Liver (tissue), 9 donors: ENCODE measurements around the gene EIF5B. TPM values are rescaled to one million over a fixed set of nuclear protein-coding genes. Genes with fewer than 3 reads are reported as not detected.

ENCODE experiments used
- DNase-seq: peaks from one replicate; pipeline ENCODE4 v3.0.0-alpha.2; 2017; ENCODE audit warnings: low spot score
- H3K27ac ChIP-seq, 2 donors: one replicate each; pipeline ENCODE4 v1.7.0; 2013; ENCODE audit warnings: inconsistent platforms in 2 of 2, low read length in 2 of 2, control low read depth in 1 of 2, low read depth in 1 of 2, mild to moderate bottlenecking in 1 of 2
- H3K27me3 ChIP-seq, 4 donors: one replicate each; pipeline versions ENCODE4 v1.6.1 to v1.7.0; 2013; ENCODE audit warnings: low read length in 3 of 4, inconsistent platforms in 1 of 4, mild to moderate bottlenecking in 1 of 4, moderate library complexity in 1 of 4; ENCODE audit not compliant: control insufficient read depth in 4 of 4, insufficient read depth in 4 of 4
- H3K36me3 ChIP-seq, 4 donors: one replicate each; pipeline versions ENCODE4 v1.6.1 to v1.7.0; 2013; ENCODE audit warnings: low read length in 3 of 4, mild to moderate bottlenecking in 3 of 4, low read depth in 1 of 4, moderate library complexity in 1 of 4; ENCODE audit not compliant: control insufficient read depth in 4 of 4, insufficient read depth in 3 of 4
- H3K4me1 ChIP-seq, 4 donors: one replicate each; pipeline versions ENCODE4 v1.6.1 to v1.7.0; 2013; ENCODE audit warnings: low read length in 3 of 4, mild to moderate bottlenecking in 3 of 4, moderate library complexity in 1 of 4; ENCODE audit not compliant: control insufficient read depth in 4 of 4, insufficient read depth in 4 of 4
- H3K4me3 ChIP-seq, 3 donors: one replicate each; pipeline versions ENCODE4 v1.6.1 to v1.7.0; 2013; ENCODE audit warnings: low read length in 3 of 3, control low read depth in 1 of 3, low read depth in 1 of 3, mild to moderate bottlenecking in 1 of 3
- H3K9ac ChIP-seq, 2 donors: one replicate each; pipeline ENCODE4 v1.7.0; 2013; ENCODE audit warnings: low read length in 2 of 2, mild to moderate bottlenecking in 2 of 2, moderate library complexity in 2 of 2, control low read depth in 1 of 2, low read depth in 1 of 2
- H3K9me3 ChIP-seq, 4 donors: one replicate each; pipeline versions ENCODE4 v1.6.1 to v1.7.0; 2013; ENCODE audit warnings: low read length in 3 of 4; ENCODE audit not compliant: control insufficient read depth in 4 of 4
- ATF3 ChIP-seq: IDR thresholded peaks from 2 replicates; pipeline ENCODE4 v1.6.1; 2016; ENCODE audit warnings: antibody characterized with exemption
- CTCF ChIP-seq: fragments of 150-350 bp; IDR thresholded peaks from 2 replicates; pipeline ENCODE4 v1.5.1; 2017; ENCODE audit warnings: improper control_type of control experiment, low read depth, low read length; ENCODE audit not compliant: missing input control
- EGR1 ChIP-seq, 2 donors: IDR thresholded peaks; 2 replicates each; pipeline ENCODE4 v1.6.1; 2016 to 2018; ENCODE audit warnings: antibody characterized with exemption in 2 of 2, low read depth in 2 of 2
- FOXA1 ChIP-seq: IDR thresholded peaks from 2 replicates; pipeline ENCODE4 v1.6.1; 2016; ENCODE audit warnings: antibody characterized with exemption
- FOXA2 ChIP-seq: IDR thresholded peaks from 2 replicates; pipeline ENCODE4 v1.6.1; 2016; ENCODE audit warnings: antibody characterized with exemption
- GABPA ChIP-seq, 2 donors: IDR thresholded peaks in 1 of 2; conservative IDR thresholded peaks in 1 of 2; 2 replicates each; pipeline ENCODE4 v1.6.1; 2016; ENCODE audit warnings: antibody characterized with exemption in 2 of 2, mild to moderate bottlenecking in 1 of 2, moderate library complexity in 1 of 2
- HNF4G ChIP-seq: IDR thresholded peaks from 2 replicates; pipeline ENCODE4 v1.6.1; 2016; ENCODE audit warnings: antibody characterized with exemption
- MAX ChIP-seq: IDR thresholded peaks from 2 replicates; pipeline ENCODE4 v1.6.1; 2016; ENCODE audit warnings: antibody characterized with exemption
- NR2F2 ChIP-seq: IDR thresholded peaks from 2 replicates; pipeline ENCODE4 v1.6.1; 2016; ENCODE audit warnings: antibody characterized with exemption
- RAD21 ChIP-seq, 2 donors: IDR thresholded peaks; 2 replicates each; pipeline ENCODE4 v1.6.1; 2016; ENCODE audit warnings: antibody characterized with exemption in 2 of 2, mild to moderate bottlenecking in 2 of 2
- REST ChIP-seq: IDR thresholded peaks from 2 replicates; pipeline ENCODE4 v1.6.1; 2016; ENCODE audit warnings: antibody characterized with exemption, mild to moderate bottlenecking
- SP1 ChIP-seq: IDR thresholded peaks from 2 replicates; pipeline ENCODE4 v1.6.1; 2018; ENCODE audit warnings: antibody characterized with exemption, mild to moderate bottlenecking
- TAF1 ChIP-seq: conservative IDR thresholded peaks from 2 replicates; pipeline ENCODE4 v1.6.1; 2016; ENCODE audit warnings: antibody characterized with exemption, mild to moderate bottlenecking
- YY1 ChIP-seq: IDR thresholded peaks from 2 replicates; pipeline ENCODE4 v1.6.1; 2016; ENCODE audit warnings: antibody characterized with exemption, mild to moderate bottlenecking
- WGBS: extraction: QIAGEN DNeasy Blood & Tissue Kit; methylation state at CpG from one replicate; pipeline ENCODE4 v1.1.7; 2013; 5-methylcytosine and 5-hydroxymethylcytosine counted together
- polyA plus RNA-seq, 2 donors: library from polyadenylated mRNA; stranded (reverse) in 1 of 2; unstranded in 1 of 2; fragments of 200-250 nt in 1 of 2; fragments of >200 nt in 1 of 2; fragmentation: Nextera tagmentation in 1 of 2; extraction: Ambion mirVana in 1 of 2; gene quantifications; one replicate each; pipeline versions ENCODE4 v1.2.1 to v1.2.3, GENCODE V29; 2013 to 2015
- total RNA-seq, 2 donors: library from RNA; depleted of rRNA; stranded (reverse); fragments of >200 nt; gene quantifications; one replicate each; pipeline ENCODE4 v1.2.3, GENCODE V29; 2014
- donor health status: healthy.
- donor health status: healthy.
- donor health status: healthy.
- donor health status: healthy.
- donor health status: healthy.

Gene EIF5B
- total and polyA plus RNA-seq, 4 donors, result 10.2 to 23.7 (median 17.7) TPM

GRCh38 chr2:99395589-99396130 lies 58.5 kb downstream of the EIF5B start:
- H3K9ac ChIP-seq, result no peak overlapping the region
- H3K4me1 ChIP-seq, result peaks cover 2 to 18% (median 14%) of the 10 kb centered on the region in 4 donors
- peaks cover 10 to 56% (median 49%) of the 10 kb centered on the region in 4 donors for H3K36me3 ChIP-seq
- no peaks in the 10 kb centered on the region for H3K9me3 ChIP-seq
- 92% methylated on average over 3 of the region's 3 CpGs for WGBS
- no peak for DNase-seq
- H3K27ac ChIP-seq, result no peak overlapping the region
- TF ChIP-seq HNF4G, result no peak
- no peak for TF ChIP-seq MAX
- no peak for TF ChIP-seq ATF3
- no peak for TF ChIP-seq NR2F2
- no peak for TF ChIP-seq CTCF
- TF ChIP-seq SP1, result no peak
- TF ChIP-seq FOXA1, result no peak
- TF ChIP-seq FOXA2, result no peak
- no peak overlapping the region for H3K4me3 ChIP-seq
- H3K27me3 ChIP-seq, result no peaks in the 10 kb centered on the region

GRCh38 chr2:99397266-99397920 lies 60.2 kb downstream of the EIF5B start:
- no peak overlapping the region for H3K4me3 ChIP-seq
- no peak overlapping the region for H3K9ac ChIP-seq
- no peak for DNase-seq
- H3K9me3 ChIP-seq, result no peaks in the 10 kb centered on the region
- no peaks in the 10 kb centered on the region for H3K27me3 ChIP-seq
- no peak for TF ChIP-seq FOXA1
- no peak for TF ChIP-seq NR2F2
- TF ChIP-seq SP1, result no peak
- no peak for TF ChIP-seq CTCF
- no peak for TF ChIP-seq GABPA (IDR thresholded peaks at IDR 0.05 in 1 of 2, conservative IDR thresholded peaks at IDR 0.05 in 1 of 2)
- no peak for TF ChIP-seq EGR1 (IDR thresholded peaks at IDR 0.05; ENCODE audit: low read depth in 2 of 2)
- TF ChIP-seq REST, result no peak
- no peak for TF ChIP-seq ATF3
- TF ChIP-seq TAF1, result no peak
- TF ChIP-seq YY1, result no peak
- no peak for TF ChIP-seq RAD21 (IDR thresholded peaks at IDR 0.05)
- H3K27ac ChIP-seq, result no peak overlapping the region
- peaks cover 2 to 18% (median 14%) of the 10 kb centered on the region in 4 donors for H3K4me1 ChIP-seq
- WGBS, result 81% methylated on average over 3 of the region's 3 CpGs
- H3K36me3 ChIP-seq, result peaks cover 12 to 62% (median 53%) of the 10 kb centered on the region in 4 donors
